SK-N-SH (cell line): ENCODE measurements around the gene DYNC1H1. TPM values are rescaled to one million over a fixed set of nuclear protein-coding genes. Genes with fewer than 3 reads are reported as not detected.
"Not testable (repeated sequence)": the region's sequence is repeated elsewhere in the genome, so short reads cannot be mapped to it uniquely, and the experiment has no call there.

Experiments
- CTCF ChIA-PET: fragments of 300-600, 350-600 bp; formaldehyde crosslinking; extraction: SDS; loops from one replicate; lab custom pipeline; 2021; lab: Yijun Ruan, JAX
- POLR2A ChIA-PET: fragments of 350-600 bp; sonication (Branson Sonifier 250); formaldehyde crosslinking; extraction: SDS; loops from one replicate; lab custom pipeline; 2020; ENCODE audit warnings: antibody characterized with exemption, inconsistent platforms; lab: Yijun Ruan, JAX
- DNase-seq: peaks from one replicate; pipeline ENCODE4 v3.0.0; 2012
- H2AFZ ChIP-seq: fragments of 200-600 bp; sonication (generic); 2 replicates; pipeline ENCODE4 v1.8.1; 2016; ENCODE audit warnings: antibody characterized with exemption, mild to moderate bottlenecking, low read depth
- H3F3A ChIP-seq: fragments of 200-600 bp; sonication (generic); replicated peaks from 2 replicates; pipeline ENCODE3; 2016; ENCODE audit warnings: antibody characterized with exemption, mild to moderate bottlenecking; ENCODE audit not compliant: insufficient read depth
- H3K27ac ChIP-seq, 2 experiments: fragments of 200-500 bp in 1 of 2; fragments of 200-600 bp in 1 of 2; sonication (Bioruptor generic) in 1 of 2; sonication (generic), shearing (Covaris generic) in 1 of 2; 2 replicates each; pipeline versions ENCODE4 v1.5.1 to v1.6.1; 2014 to 2016; ENCODE audit warnings: low read depth in 2 of 2, inconsistent platforms in 1 of 2, low read length in 1 of 2, mild to moderate bottlenecking in 1 of 2, mixed read lengths in 1 of 2
- H3K27me3 ChIP-seq: fragments of 200-600 bp; sonication (generic), shearing (Covaris generic); 2 replicates; pipeline ENCODE4 v1.6.1; 2016; ENCODE audit warnings: mixed run types; ENCODE audit not compliant: insufficient read depth
- H3K36me3 ChIP-seq, 2 experiments: fragments of 200-500 bp in 1 of 2; fragments of 200-600 bp in 1 of 2; sonication (Bioruptor generic) in 1 of 2; sonication (generic) in 1 of 2; replicated peaks in 1 of 2; 2 replicates each; pipeline versions ENCODE3 to v1.5.1; 2014 to 2016; ENCODE audit warnings: low read length in 1 of 2, mild to moderate bottlenecking in 1 of 2; ENCODE audit not compliant: insufficient read depth in 2 of 2, control insufficient read depth in 1 of 2
- H3K4me1 ChIP-seq, 2 experiments: fragments of 200-500 bp in 1 of 2; fragments of 200-600 bp in 1 of 2; sonication (Bioruptor generic) in 1 of 2; sonication (generic), shearing (Covaris generic) in 1 of 2; 2 replicates each; pipeline versions ENCODE4 v1.5.1 to v1.6.1; 2014 to 2016; ENCODE audit warnings: low read depth in 1 of 2, low read length in 1 of 2, mixed run types in 1 of 2; ENCODE audit not compliant: insufficient read depth in 2 of 2, control insufficient read depth in 1 of 2
- H3K4me2 ChIP-seq: fragments of 200-600 bp; sonication (generic), shearing (Covaris generic); 2 replicates; pipeline ENCODE4 v1.6.1; 2017; ENCODE audit warnings: mixed run types
- H3K4me3 ChIP-seq, 2 experiments: fragments of 200-500 bp in 1 of 2; fragments of 200-600 bp in 1 of 2; sonication (Bioruptor generic) in 1 of 2; sonication (generic), shearing (Covaris generic) in 1 of 2; 2 replicates each; pipeline versions ENCODE4 v1.5.1 to v1.8.1; 2014 to 2016; ENCODE audit warnings: low read depth in 2 of 2, inconsistent platforms in 1 of 2, low read length in 1 of 2, mild to moderate bottlenecking in 1 of 2, mixed read lengths in 1 of 2, moderate library complexity in 1 of 2
- H3K79me2 ChIP-seq: fragments of 200-600 bp; sonication (generic); 2 replicates; pipeline ENCODE4 v1.8.1; 2017; ENCODE audit warnings: mild to moderate bottlenecking; ENCODE audit not compliant: insufficient read depth
- H3K9ac ChIP-seq: fragments of 200-600 bp; sonication (generic); 2 replicates; pipeline ENCODE4 v1.6.1; 2017; ENCODE audit warnings: mixed run types
- H3K9me2 ChIP-seq: fragments of 200-600 bp; sonication (generic); 2 replicates; pipeline ENCODE4 v1.6.1; 2017; ENCODE audit warnings: mixed run types
- H3K9me3 ChIP-seq: fragments of 200-600 bp; sonication (generic); 2 replicates; pipeline ENCODE4 v1.6.1; 2017; ENCODE audit warnings: mixed run types, mild to moderate bottlenecking, moderate library complexity
- H4K20me1 ChIP-seq: fragments of 200-600 bp; sonication (generic); 2 replicates; pipeline ENCODE4 v1.6.1; 2017; ENCODE audit warnings: mild to moderate bottlenecking, mixed run types; ENCODE audit not compliant: insufficient read depth
- ELF1 ChIP-seq: IDR thresholded peaks from 2 replicates; pipeline ENCODE4 v1.4.0; 2012
- EP300 ChIP-seq, 2 experiments: IDR thresholded peaks; 2 replicates each; pipeline versions ENCODE4 v1.4.0 to v1.6.1; 2012; ENCODE audit warnings: borderline replicate concordance in 1 of 2, low read depth in 1 of 2, low read length in 1 of 2
- FOSL2 ChIP-seq: IDR thresholded peaks from 2 replicates; pipeline ENCODE4 v1.4.0; 2012; ENCODE audit warnings: low read depth, mild to moderate bottlenecking, moderate library complexity, borderline replicate concordance
- FOXJ3 ChIP-seq: sonication (generic); formaldehyde crosslinking; IDR thresholded peaks from 2 replicates; pipeline ENCODE4 v1.5.1; 2020; ENCODE audit warnings: mild to moderate bottlenecking, missing genetic modification reagents
- MEF2A ChIP-seq: IDR thresholded peaks from 2 replicates; pipeline ENCODE4 v1.4.0; 2012; ENCODE audit warnings: low read depth, borderline replicate concordance
- NFIC ChIP-seq: IDR thresholded peaks from 2 replicates; pipeline ENCODE4 v1.4.0; 2012; ENCODE audit warnings: borderline replicate concordance
- RAD21 ChIP-seq: IDR thresholded peaks from 2 replicates; pipeline ENCODE4 v1.6.1; 2012; ENCODE audit warnings: mild to moderate bottlenecking, low read length
- RXRA ChIP-seq: IDR thresholded peaks from 2 replicates; pipeline ENCODE4 v1.4.0; 2012; ENCODE audit warnings: low read depth, mild to moderate bottlenecking, borderline replicate concordance
- SIN3A ChIP-seq: IDR thresholded peaks from 2 replicates; pipeline ENCODE4 v1.6.1; 2012; ENCODE audit warnings: low read depth, mild to moderate bottlenecking, low read length, moderate library complexity, borderline replicate concordance
- SMC3 ChIP-seq: IDR thresholded peaks from 2 replicates; pipeline ENCODE4 v1.6.1; 2012; ENCODE audit warnings: low read depth, low read length, improper control_type of control experiment
- TAF1 ChIP-seq: IDR thresholded peaks from 2 replicates; pipeline ENCODE4 v1.6.1; 2012; ENCODE audit warnings: low read depth, mild to moderate bottlenecking, low read length, moderate library complexity, borderline replicate concordance
- TEAD4 ChIP-seq: IDR thresholded peaks from 2 replicates; pipeline ENCODE4 v1.4.0; 2012; ENCODE audit warnings: mild to moderate bottlenecking, borderline replicate concordance; ENCODE audit not compliant: insufficient read depth
- YY1 ChIP-seq: IDR thresholded peaks from 2 replicates; pipeline ENCODE4 v1.4.0; 2012; ENCODE audit warnings: low read depth, mild to moderate bottlenecking
- ZBTB33 ChIP-seq: IDR thresholded peaks from 2 replicates; pipeline ENCODE4 v1.4.0; 2012; ENCODE audit warnings: low read depth, borderline replicate concordance
- WGBS: methylation state at CpG from one replicate; pipeline ENCODE4 v1.1.6; 2017; ENCODE audit warnings: low lambda C conversion rate; 5-methylcytosine and 5-hydroxymethylcytosine counted together
- polyA plus RNA-seq, 3 experiments: library from polyadenylated mRNA; depleted of rRNA; stranded (reverse); fragments of >200 nt; gene quantifications; 2 replicates each; pipeline ENCODE4 v1.2.3, GENCODE V29; 2012
- TF ChIP-seq, protein P1 (sequence below): IDR thresholded peaks from 2 replicates; pipeline ENCODE4; 2012
- TF ChIP-seq, protein P2 (sequence below): IDR thresholded peaks from 2 replicates; pipeline ENCODE4 v1.4.0; 2012; ENCODE audit warnings: low read depth
- TF ChIP-seq, protein P3 (sequence below): fragments of 200-600 bp; sonication (generic); IDR thresholded peaks from 2 replicates; pipeline ENCODE4 v1.6.1; 2017; ENCODE audit warnings: antibody characterized with exemption, mild to moderate bottlenecking, moderate library complexity
- TF ChIP-seq, protein P4 (sequence below): fragments of 150-350 bp; IDR thresholded peaks from 2 replicates; pipeline ENCODE4 v1.6.1; 2016; ENCODE audit warnings: mild to moderate bottlenecking, low read depth, low read length

The DYNC1H1 gene
- polyA plus RNA-seq, 1 of the 3 experiments (the other 2 are of a cell fraction) = 140 TPM

GRCh38 chr14:101982621-101983020 is 18.2 kb downstream of the DYNC1H1 start (continued):
- TF ChIP-seq FOSL2 (no peak), TAF1 (no peak), EP300 (IDR thresholded peaks at IDR 0.05; ENCODE audit: borderline replicate concordance in 1 of 2, low read depth in 1 of 2, low read length in 1 of 2) (no peak)
- TF ChIP-seq, protein P1, sequence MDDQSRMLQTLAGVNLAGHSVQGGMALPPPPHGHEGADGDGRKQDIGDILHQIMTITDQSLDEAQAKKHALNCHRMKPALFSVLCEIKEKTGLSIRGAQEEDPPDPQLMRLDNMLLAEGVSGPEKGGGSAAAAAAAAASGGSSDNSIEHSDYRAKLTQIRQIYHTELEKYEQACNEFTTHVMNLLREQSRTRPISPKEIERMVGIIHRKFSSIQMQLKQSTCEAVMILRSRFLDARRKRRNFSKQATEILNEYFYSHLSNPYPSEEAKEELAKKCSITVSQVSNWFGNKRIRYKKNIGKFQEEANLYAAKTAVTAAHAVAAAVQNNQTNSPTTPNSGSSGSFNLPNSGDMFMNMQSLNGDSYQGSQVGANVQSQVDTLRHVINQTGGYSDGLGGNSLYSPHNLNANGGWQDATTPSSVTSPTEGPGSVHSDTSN = no peak
- TF ChIP-seq, protein P2, sequence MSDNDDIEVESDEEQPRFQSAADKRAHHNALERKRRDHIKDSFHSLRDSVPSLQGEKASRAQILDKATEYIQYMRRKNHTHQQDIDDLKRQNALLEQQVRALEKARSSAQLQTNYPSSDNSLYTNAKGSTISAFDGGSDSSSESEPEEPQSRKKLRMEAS = no peak

GRCh38 chr14:101984831-101985230 is 20.5 kb downstream of the DYNC1H1 start:
- Histone ChIP-seq H3K36me3 (peaks cover 73 to 86% of the 10 kb centered on the region in 2 experiments), H3K4me1 (peaks cover 0 to 16% of the 10 kb centered on the region in 2 experiments; a peak in 1 of 4 replicates), H3K79me2 (peaks cover 75% of the 10 kb centered on the region), H3F3A (peaks cover 25% of the 10 kb centered on the region), H4K20me1 (peaks cover 31% of the 10 kb centered on the region; the same call in 1 of the 2 replicates)
- H3K4me2 ChIP-seq, H3K27ac ChIP-seq, POLR2A ChIA-PET, H2AFZ ChIP-seq, H3K27me3 ChIP-seq, H3K9me3 ChIP-seq, H3K9me2 ChIP-seq, DNase-seq, H3K9ac ChIP-seq, H3K4me3 ChIP-seq: not testable (repeated sequence)
- CTCF ChIA-PET = interaction anchor here (0.6 to 1.0 kb wide), 3 partner anchors 10 to 17 kb away, joined by 3 read pairs; no protein-coding TSS in a partner anchor
- WGBS = 99% methylated on average over 12 of the region's 12 CpGs

DNA sequence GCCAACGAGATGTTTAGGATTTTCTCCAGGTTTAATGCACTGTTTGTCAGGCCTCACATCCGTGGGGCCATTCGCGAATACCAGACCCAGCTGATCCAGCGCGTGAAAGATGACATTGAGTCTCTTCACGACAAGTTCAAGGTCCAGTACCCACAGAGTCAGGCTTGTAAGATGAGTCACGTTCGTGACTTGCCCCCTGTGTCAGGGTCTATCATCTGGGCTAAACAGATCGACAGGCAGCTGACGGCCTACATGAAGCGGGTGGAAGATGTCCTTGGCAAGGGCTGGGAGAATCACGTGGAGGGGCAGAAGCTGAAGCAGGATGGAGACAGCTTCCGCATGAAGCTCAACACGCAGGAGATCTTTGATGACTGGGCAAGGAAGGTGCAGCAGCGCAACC is 21.6 kb downstream of the DYNC1H1 start:
- H3K9me3 ChIP-seq = no peaks in the 10 kb centered on the region
- TF ChIP-seq RXRA (no peak), TEAD4 (no peak), MEF2A (no peak), SMC3 (no peak), YY1 (no peak), ZBTB33 (no peak), EP300 (IDR thresholded peaks at IDR 0.05; ENCODE audit: borderline replicate concordance in 1 of 2, low read depth in 1 of 2, low read length in 1 of 2) (no peak), SIN3A (no peak), NFIC (no peak), TAF1 (no peak), FOSL2 (no peak), FOXJ3 (CRISPR knock-in tag) (no peak), ELF1 (no peak), RAD21 (no peak)
- TF ChIP-seq, protein P3, sequence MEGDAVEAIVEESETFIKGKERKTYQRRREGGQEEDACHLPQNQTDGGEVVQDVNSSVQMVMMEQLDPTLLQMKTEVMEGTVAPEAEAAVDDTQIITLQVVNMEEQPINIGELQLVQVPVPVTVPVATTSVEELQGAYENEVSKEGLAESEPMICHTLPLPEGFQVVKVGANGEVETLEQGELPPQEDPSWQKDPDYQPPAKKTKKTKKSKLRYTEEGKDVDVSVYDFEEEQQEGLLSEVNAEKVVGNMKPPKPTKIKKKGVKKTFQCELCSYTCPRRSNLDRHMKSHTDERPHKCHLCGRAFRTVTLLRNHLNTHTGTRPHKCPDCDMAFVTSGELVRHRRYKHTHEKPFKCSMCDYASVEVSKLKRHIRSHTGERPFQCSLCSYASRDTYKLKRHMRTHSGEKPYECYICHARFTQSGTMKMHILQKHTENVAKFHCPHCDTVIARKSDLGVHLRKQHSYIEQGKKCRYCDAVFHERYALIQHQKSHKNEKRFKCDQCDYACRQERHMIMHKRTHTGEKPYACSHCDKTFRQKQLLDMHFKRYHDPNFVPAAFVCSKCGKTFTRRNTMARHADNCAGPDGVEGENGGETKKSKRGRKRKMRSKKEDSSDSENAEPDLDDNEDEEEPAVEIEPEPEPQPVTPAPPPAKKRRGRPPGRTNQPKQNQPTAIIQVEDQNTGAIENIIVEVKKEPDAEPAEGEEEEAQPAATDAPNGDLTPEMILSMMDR = no peak
- TF ChIP-seq, protein P4, sequence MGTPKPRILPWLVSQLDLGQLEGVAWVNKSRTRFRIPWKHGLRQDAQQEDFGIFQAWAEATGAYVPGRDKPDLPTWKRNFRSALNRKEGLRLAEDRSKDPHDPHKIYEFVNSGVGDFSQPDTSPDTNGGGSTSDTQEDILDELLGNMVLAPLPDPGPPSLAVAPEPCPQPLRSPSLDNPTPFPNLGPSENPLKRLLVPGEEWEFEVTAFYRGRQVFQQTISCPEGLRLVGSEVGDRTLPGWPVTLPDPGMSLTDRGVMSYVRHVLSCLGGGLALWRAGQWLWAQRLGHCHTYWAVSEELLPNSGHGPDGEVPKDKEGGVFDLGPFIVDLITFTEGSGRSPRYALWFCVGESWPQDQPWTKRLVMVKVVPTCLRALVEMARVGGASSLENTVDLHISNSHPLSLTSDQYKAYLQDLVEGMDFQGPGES = no peak
- H3K4me2 ChIP-seq = no peak overlapping the region
- ChIA-PET POLR2A (interaction anchor here (0.7 kb wide), 1 partner anchor 20 kb away, joined by 3 read pairs; no protein-coding TSS in a partner anchor), CTCF (interaction anchor here (1.2 kb wide), 1 partner anchor 215 kb away, joined by 3 read pairs; no protein-coding TSS in a partner anchor)
- H3K36me3 ChIP-seq = peaks cover 69 to 86% of the 10 kb centered on the region in 2 experiments
- no peak overlapping the region for H3K9ac ChIP-seq
- no peak for DNase-seq
- H3F3A ChIP-seq = peaks cover 16% of the 10 kb centered on the region
- H3K4me3 ChIP-seq = no peak overlapping the region
- H4K20me1 ChIP-seq = peaks cover 25% of the 10 kb centered on the region; the same call in 1 of the 2 replicates
- H3K9me2 ChIP-seq = no peaks in the 10 kb centered on the region
- peaks cover 0 to 8% of the 10 kb centered on the region in 2 experiments; a peak in 1 of 4 replicates for H3K4me1 ChIP-seq
- peaks cover 84% of the 10 kb centered on the region for H3K79me2 ChIP-seq
- no peak overlapping the region for H3K27ac ChIP-seq
- H3K27me3 ChIP-seq = no peaks in the 10 kb centered on the region
- WGBS = 94% methylated on average over 15 of the region's 16 CpGs
- no peak overlapping the region for H2AFZ ChIP-seq
